Activated CD8-positive, alpha-beta memory T cell treated with anti-CD3 and anti-CD28 coated beads, Interleukin-2, amount 10 ng/mL, durations not matched to agents 7 days and 5 days (primary cell): ENCODE data around the gene CALM1. TPM values are rescaled to one million over a fixed set of nuclear protein-coding genes. Genes with fewer than 3 reads are reported as not detected.

Experiments
- ATAC-seq: fragments of 150-1000 bp; cut with Tn5 transposase; one replicate; pipeline ENCODE4 v1.10.0; 2021; ENCODE audit warnings: moderate library complexity
- CTCF ChIA-PET: fragments of 350-600 bp; sonication (Branson Sonifier 250); formaldehyde crosslinking; loops from one replicate; lab custom pipeline; 2021; ENCODE audit warnings: antibody characterized with exemption; lab: Charles Lee
- DNase-seq: peaks from one replicate; pipeline ENCODE4 v3.0.0-alpha.2; 2020
- H3K27ac Mint-ChIP-seq: one replicate; pipeline ENCODE4 v1.8.0; 2021; ENCODE audit warnings: mild to moderate bottlenecking, mixed read lengths
- H3K27me3 Mint-ChIP-seq: one replicate; pipeline ENCODE4 v1.8.0; 2021; ENCODE audit warnings: mixed read lengths
- H3K36me3 Mint-ChIP-seq: one replicate; pipeline ENCODE4 v1.8.0; 2021; ENCODE audit warnings: mild to moderate bottlenecking, mixed read lengths
- H3K4me1 Mint-ChIP-seq: one replicate; pipeline ENCODE4 v1.8.0; 2021; ENCODE audit warnings: mixed read lengths
- H3K4me3 Mint-ChIP-seq: one replicate; pipeline ENCODE4 v1.8.0; 2021; ENCODE audit warnings: mild to moderate bottlenecking, moderate library complexity, mixed read lengths
- H3K9me3 Mint-ChIP-seq: one replicate; pipeline ENCODE4 v1.8.0; 2022; ENCODE audit warnings: low read depth, mixed read lengths
- total RNA-seq, 2 experiments: library from RNA; stranded (reverse); gene quantifications; one replicate each; pipeline ENCODE4 v1.2.3, GENCODE V29; 2021

Gene CALM1
- total RNA-seq, 2 experiments from 2014 or later = 634 to 673 TPM

DNA sequence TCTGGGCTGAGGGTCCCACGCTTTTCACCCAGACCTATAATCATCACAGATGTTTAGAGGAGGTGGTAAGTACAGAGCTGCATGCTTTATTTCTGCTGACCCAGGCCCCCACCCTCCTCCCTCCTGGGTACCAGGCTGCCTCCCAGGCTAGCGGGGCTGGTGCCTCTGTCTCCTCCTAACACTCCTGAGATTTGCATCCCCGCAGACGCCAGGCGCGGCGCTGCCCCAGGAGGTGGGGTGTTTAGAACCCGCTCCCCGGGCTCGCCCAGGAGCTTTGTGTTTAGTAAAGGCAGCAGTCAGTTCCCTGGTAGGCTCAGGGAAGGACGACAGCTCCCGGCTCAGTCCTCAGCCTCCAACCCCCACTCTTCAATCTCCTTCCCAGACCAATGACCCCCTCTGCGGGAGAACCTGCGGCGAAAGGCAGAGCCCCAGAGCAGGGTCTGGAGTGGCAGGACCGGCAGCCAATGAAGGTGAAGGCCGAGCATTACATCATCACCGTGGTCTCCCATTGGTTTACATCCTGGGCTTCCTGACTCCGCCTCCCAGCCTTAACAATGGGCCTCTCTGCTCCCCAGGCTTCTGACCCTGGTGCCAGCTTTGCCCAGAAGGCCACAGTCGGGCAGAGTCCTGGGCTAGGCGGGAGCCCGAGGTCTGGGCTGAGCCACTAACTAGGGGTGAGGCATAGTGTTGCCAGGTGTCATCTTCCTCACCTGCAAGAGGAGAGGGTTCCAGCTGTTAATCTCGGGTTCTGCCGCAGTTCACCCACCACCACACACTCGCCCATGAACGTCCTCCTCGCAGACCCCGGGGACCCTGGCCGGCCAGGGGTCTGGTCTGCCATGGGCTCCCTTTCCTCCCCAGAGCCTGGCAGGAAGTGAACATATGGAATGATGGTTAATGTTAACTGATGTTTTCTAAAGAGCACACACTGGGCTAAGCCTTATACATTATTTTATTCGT, 57.5 kb downstream of the CALM1 start:
- Mint-ChIP-seq H3K36me3 (no peaks in the 10 kb centered on the region), H3K9me3 (no peaks in the 10 kb centered on the region), H3K27ac (no peak overlapping the region), H3K4me3 (no peak overlapping the region), H3K27me3 (no peaks in the 10 kb centered on the region), H3K4me1 (peaks cover 11% of the 10 kb centered on the region)
- DNase-seq (no peak), ATAC-seq (no peak)
- CTCF ChIA-PET = no interaction called here

DNA sequence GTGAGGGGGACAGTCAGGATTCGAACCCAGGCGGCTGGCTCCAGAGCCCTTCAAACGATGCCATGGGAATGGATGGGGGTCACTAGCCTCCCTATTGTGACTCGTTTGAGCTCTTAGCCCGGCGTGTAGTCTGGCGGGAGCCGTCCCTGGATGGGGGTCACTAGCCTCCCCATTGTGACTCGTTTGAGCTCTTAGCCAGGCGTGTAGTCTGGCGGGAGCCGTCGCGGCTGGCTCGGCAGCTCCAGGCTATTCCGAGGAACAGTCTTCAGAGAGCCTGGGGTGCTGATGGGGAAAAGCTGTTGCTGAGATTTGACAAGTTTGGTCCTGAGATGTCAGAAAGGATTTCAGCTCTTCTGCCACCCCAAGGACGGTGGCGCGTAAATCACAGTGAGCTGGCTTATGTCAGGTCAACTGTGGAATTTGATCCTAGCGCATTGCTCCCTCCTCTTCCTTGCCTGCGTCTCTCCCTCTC, 58.3 kb downstream of the CALM1 start:
- Mint-ChIP-seq H3K27ac (no peak overlapping the region), H3K4me1 (peaks cover 11% of the 10 kb centered on the region), H3K36me3 (no peaks in the 10 kb centered on the region), H3K9me3 (no peaks in the 10 kb centered on the region), H3K4me3 (no peak overlapping the region), H3K27me3 (no peaks in the 10 kb centered on the region)
- no peak for ATAC-seq
- no peak for DNase-seq
- CTCF ChIA-PET = no interaction called here

DNA sequence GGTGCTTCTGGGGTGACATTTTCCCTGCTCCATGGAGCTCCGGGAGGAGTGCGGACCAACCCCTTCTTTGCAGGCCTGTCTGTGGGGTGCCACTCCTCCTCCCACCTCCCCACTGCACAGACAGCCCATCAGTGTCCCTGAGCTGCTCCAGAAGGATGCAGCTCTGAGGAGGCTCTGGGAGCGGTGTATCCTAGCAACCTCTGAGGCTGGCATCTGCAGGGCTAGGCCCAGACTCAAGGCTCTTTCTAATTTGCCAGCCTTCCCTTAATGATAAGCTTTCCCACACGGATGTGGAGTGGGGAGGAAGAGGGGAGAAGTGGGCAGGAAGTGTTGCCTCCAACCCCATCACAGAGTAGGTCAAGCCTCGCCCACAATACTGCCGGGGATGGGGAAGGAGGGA, 59.7 kb downstream of the CALM1 start:
- DNase-seq (no peak), ATAC-seq (no peak)
- peaks cover 11% of the 10 kb centered on the region for H3K4me1 Mint-ChIP-seq
- H3K27me3 Mint-ChIP-seq = no peaks in the 10 kb centered on the region
- no peaks in the 10 kb centered on the region for H3K9me3 Mint-ChIP-seq
- H3K4me3 Mint-ChIP-seq = no peak overlapping the region
- H3K27ac Mint-ChIP-seq = no peak overlapping the region
- CTCF ChIA-PET = no interaction called here
- H3K36me3 Mint-ChIP-seq = no peaks in the 10 kb centered on the region

DNA sequence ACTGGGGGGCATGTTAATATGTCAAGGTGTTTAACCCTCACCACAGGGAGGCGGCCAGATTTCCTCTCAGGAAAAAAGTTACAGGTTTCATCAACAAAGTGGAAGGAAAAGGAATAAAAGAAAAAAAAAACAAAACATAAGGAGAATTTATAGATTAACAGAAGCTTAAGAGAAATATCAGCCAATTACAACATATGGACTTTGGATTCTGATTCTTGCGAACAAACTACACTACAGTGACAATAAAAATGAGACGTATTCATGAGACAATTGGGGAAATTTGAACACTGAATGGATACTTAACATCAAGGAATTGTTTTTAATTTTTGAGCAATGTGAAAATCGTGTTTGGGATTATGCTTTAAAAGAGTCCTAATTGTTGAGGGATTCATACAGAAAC, 60.4 kb downstream of the CALM1 start:
- Mint-ChIP-seq H3K4me3 (no peak overlapping the region), H3K9me3 (no peaks in the 10 kb centered on the region), H3K27me3 (no peaks in the 10 kb centered on the region), H3K4me1 (peaks cover 5% of the 10 kb centered on the region), H3K27ac (no peak overlapping the region), H3K36me3 (no peaks in the 10 kb centered on the region)
- CTCF ChIA-PET = no interaction called here
- no peak for ATAC-seq
- no peak for DNase-seq

Other genes with a start within 250 kb of the CALM1 start
- 100 to 1,000 TPM in 1 of 2 experiments, 10 to 100 TPM in 1; 93.1 to 120 TPM for gene PSMC1, start 140.5 kb upstream of the CALM1 start, total RNA-seq
- 10 to 100 TPM; 30.3 TPM for gene NRDE2, start 65.1 kb upstream of the CALM1 start, total RNA-seq